H1 (cell line): ENCODE data around the gene MTX1.

Experiments
- KDM5A ChIP-seq: fragments of 200-600 bp; IDR thresholded peaks from 2 replicates; pipeline ENCODE4 v1.7.1; 2012; ENCODE audit warnings: mild to moderate bottlenecking, low read length, inconsistent platforms, mixed read lengths
- NANOG ChIP-seq: IDR thresholded peaks from 2 replicates; pipeline ENCODE4 v1.6.1; 2011; ENCODE audit warnings: low read length, low read depth, mild to moderate bottlenecking, inconsistent platforms; ENCODE audit not compliant: insufficient read depth, poor library complexity, severe bottlenecking
- POLR2A ChIP-seq, 2 experiments: IDR thresholded peaks; 1 replicate in 1 of 2; 2 replicates in 1 of 2; pipeline ENCODE4 v1.6.1; 2011; ENCODE audit warnings: low read depth in 2 of 2, low read length in 2 of 2, mild to moderate bottlenecking in 2 of 2; ENCODE audit errors: control extremely low read depth in 1 of 2
- RXRA ChIP-seq: IDR thresholded peaks from 2 replicates; pipeline ENCODE4 v1.6.1; 2011; ENCODE audit warnings: low read depth, mild to moderate bottlenecking, low read length, moderate library complexity; ENCODE audit not compliant: insufficient read depth
- TF ChIP-seq, protein P1 (sequence below): IDR thresholded peaks from 2 replicates; pipeline ENCODE4 v1.6.1; 2011; ENCODE audit warnings: low read depth, mild to moderate bottlenecking, low read length; ENCODE audit not compliant: insufficient read depth
- TF ChIP-seq, protein P2 (sequence below), 3 experiments: IDR thresholded peaks; 1 replicate in 2 of 3; 2 replicates in 1 of 3; pipeline versions ENCODE4 v1.5.1 to v1.6.1; 2011; ENCODE audit warnings: low read length in 3 of 3, mild to moderate bottlenecking in 3 of 3, inconsistent platforms in 2 of 3, low read depth in 1 of 3, moderate library complexity in 1 of 3; ENCODE audit not compliant: insufficient read depth in 1 of 3; ENCODE audit errors: control extremely low read depth in 1 of 3
- TF ChIP-seq, protein P3 (sequence below): IDR thresholded peaks from 2 replicates; pipeline ENCODE4 v1.6.1; 2011; ENCODE audit warnings: low read length, improper control_type of control experiment

DNA sequence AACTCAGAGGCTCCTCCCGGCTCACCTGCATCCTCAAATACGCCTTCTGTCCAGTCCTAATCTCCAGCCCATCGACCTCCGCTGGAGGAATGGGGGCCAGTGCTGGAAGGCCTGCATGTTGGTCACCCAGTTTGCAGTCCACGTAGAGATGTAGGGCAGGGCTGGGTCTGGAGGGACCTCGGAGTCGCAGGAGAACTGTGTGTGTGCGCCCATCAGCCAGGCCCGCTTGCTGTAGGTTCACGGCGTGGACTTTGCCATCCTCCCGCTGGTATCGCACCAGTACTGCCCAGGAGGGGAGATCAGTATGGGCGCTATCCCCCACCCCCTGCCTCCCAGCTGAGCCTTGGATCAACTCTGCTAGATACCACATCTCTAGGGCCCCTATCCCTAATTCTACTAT lies 3.5 kb upstream of the MTX1 start:
- TF ChIP-seq, protein P1, sequence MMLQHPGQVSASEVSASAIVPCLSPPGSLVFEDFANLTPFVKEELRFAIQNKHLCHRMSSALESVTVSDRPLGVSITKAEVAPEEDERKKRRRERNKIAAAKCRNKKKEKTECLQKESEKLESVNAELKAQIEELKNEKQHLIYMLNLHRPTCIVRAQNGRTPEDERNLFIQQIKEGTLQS = no peak
- TF ChIP-seq NANOG (no peak), KDM5A (no peak), POLR2A (IDR thresholded peaks at IDR 0.05; ENCODE audit: control extremely low read depth in 1 of 2, low read depth in 2 of 2, low read length in 2 of 2) (peak in 1 of 2 experiments; percentile 66; a peak in 1 of 3 replicates), RXRA (no peak)
- TF ChIP-seq, protein P2, sequence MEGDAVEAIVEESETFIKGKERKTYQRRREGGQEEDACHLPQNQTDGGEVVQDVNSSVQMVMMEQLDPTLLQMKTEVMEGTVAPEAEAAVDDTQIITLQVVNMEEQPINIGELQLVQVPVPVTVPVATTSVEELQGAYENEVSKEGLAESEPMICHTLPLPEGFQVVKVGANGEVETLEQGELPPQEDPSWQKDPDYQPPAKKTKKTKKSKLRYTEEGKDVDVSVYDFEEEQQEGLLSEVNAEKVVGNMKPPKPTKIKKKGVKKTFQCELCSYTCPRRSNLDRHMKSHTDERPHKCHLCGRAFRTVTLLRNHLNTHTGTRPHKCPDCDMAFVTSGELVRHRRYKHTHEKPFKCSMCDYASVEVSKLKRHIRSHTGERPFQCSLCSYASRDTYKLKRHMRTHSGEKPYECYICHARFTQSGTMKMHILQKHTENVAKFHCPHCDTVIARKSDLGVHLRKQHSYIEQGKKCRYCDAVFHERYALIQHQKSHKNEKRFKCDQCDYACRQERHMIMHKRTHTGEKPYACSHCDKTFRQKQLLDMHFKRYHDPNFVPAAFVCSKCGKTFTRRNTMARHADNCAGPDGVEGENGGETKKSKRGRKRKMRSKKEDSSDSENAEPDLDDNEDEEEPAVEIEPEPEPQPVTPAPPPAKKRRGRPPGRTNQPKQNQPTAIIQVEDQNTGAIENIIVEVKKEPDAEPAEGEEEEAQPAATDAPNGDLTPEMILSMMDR (IDR thresholded peaks at IDR 0.05; ENCODE audit: control extremely low read depth in 1 of 3, insufficient read depth in 1 of 3, low read depth in 1 of 3, low read length in 3 of 3) = no peak
- TF ChIP-seq, protein P3, sequence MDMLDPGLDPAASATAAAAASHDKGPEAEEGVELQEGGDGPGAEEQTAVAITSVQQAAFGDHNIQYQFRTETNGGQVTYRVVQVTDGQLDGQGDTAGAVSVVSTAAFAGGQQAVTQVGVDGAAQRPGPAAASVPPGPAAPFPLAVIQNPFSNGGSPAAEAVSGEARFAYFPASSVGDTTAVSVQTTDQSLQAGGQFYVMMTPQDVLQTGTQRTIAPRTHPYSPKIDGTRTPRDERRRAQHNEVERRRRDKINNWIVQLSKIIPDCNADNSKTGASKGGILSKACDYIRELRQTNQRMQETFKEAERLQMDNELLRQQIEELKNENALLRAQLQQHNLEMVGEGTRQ = no peak
